HL-60 (cell line): ENCODE measurements around the gene CFAP97D2.
A peak's percentile ranks its signal among the peaks of the same experiment; 100 is the strongest.
"Not testable (repeated sequence)": the region's sequence is repeated elsewhere in the genome, so short reads cannot be mapped to it uniquely, and the experiment has no call there.

Source experiments
- DNase-seq, 2 experiments: peaks; one replicate each; pipeline ENCODE4 v3.0.0-alpha.2; 2010 to 2020; ENCODE audit warnings: low read depth in 1 of 2, low spot score in 1 of 2
- H3K27ac ChIP-seq: fragments of 250-450 bp; sonication (Bioruptor Pico); replicated peaks from 2 replicates; pipeline ENCODE4 v1.5.1; 2020; ENCODE audit warnings: mild to moderate bottlenecking, moderate library complexity
- H3K27me3 ChIP-seq: fragments of 250-450 bp; sonication (Bioruptor Pico); 2 replicates; pipeline ENCODE4 v1.5.1; 2021; ENCODE audit warnings: mild to moderate bottlenecking, moderate library complexity; ENCODE audit not compliant: insufficient read depth, poor library complexity, severe bottlenecking
- H3K4me3 ChIP-seq: replicated peaks from 2 replicates; pipeline ENCODE4 v1.5.1; 2011; ENCODE audit warnings: mild to moderate bottlenecking, control low read depth, low read length; ENCODE audit not compliant: insufficient read depth
- GABPA ChIP-seq: IDR thresholded peaks from 2 replicates; pipeline ENCODE4 v1.6.1; 2012; ENCODE audit warnings: low read depth
- POLR2AphosphoS5 ChIP-seq: IDR thresholded peaks from 2 replicates; pipeline ENCODE4 v1.6.1; 2012; ENCODE audit warnings: low read depth
- REST ChIP-seq: IDR thresholded peaks from 2 replicates; pipeline ENCODE4 v1.6.1; 2012; ENCODE audit warnings: low read depth; ENCODE audit not compliant: insufficient replicate concordance
- SPI1 ChIP-seq: IDR thresholded peaks from 2 replicates; pipeline ENCODE4 v1.6.1; 2012; ENCODE audit warnings: low read depth, mild to moderate bottlenecking, borderline replicate concordance
- TF ChIP-seq, protein P1 (sequence below): IDR thresholded peaks from one replicate; pipeline ENCODE4 v1.5.1; 2011; ENCODE audit warnings: low read length, control low read depth, inconsistent platforms; ENCODE audit not compliant: insufficient read depth

Gene CFAP97D2

GRCh38 chr13:114157869-114158495, 21.1 kb upstream of the CFAP97D2 start:
- no peak for DNase-seq
- Histone ChIP-seq H3K27me3 (no peaks in the 10 kb centered on the region), H3K4me3 (no peak overlapping the region), H3K27ac (no peak overlapping the region)
- TF ChIP-seq, protein P1, sequence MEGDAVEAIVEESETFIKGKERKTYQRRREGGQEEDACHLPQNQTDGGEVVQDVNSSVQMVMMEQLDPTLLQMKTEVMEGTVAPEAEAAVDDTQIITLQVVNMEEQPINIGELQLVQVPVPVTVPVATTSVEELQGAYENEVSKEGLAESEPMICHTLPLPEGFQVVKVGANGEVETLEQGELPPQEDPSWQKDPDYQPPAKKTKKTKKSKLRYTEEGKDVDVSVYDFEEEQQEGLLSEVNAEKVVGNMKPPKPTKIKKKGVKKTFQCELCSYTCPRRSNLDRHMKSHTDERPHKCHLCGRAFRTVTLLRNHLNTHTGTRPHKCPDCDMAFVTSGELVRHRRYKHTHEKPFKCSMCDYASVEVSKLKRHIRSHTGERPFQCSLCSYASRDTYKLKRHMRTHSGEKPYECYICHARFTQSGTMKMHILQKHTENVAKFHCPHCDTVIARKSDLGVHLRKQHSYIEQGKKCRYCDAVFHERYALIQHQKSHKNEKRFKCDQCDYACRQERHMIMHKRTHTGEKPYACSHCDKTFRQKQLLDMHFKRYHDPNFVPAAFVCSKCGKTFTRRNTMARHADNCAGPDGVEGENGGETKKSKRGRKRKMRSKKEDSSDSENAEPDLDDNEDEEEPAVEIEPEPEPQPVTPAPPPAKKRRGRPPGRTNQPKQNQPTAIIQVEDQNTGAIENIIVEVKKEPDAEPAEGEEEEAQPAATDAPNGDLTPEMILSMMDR, result no peak
- TF ChIP-seq REST (no peak), POLR2AphosphoS5 (no peak), GABPA (no peak), SPI1 (no peak)

GRCh38 chr13:114158869-114159666, 20.0 kb upstream of the CFAP97D2 start:
- not testable (repeated sequence) for DNase-seq, H3K4me3 ChIP-seq, H3K27ac ChIP-seq, H3K27me3 ChIP-seq

DNA sequence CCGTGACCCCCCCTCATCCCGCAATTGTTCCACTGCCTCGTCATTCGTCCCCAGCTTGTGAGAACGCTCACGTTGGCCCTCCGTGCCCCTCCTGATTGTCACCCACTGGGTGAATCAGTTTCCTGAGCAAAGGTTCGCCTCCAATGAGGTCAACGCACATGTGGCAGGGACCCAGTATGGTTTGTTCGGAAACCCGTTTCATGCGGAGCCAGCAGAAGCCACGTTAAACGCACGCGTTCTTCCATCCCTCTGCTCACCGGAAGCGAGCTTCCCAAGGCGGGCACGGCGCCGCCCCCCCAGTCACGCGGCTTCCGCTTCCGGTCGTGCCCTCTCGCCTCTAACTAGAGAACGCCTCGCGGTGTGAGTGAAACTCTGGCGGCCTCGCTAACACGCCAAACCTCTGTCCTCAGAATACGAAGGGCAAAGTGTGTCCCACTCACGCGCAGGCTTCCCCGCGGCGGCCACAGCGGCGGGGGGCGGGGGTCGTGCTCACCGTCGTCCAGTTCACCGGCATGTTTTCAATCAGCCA, 18.0 kb upstream of the CFAP97D2 start:
- DNase-seq, result no peak
- no peak for TF ChIP-seq POLR2AphosphoS5
- no peak for TF ChIP-seq GABPA
- TF ChIP-seq, protein P1, result no peak
- Histone ChIP-seq H3K27ac (peak overlapping the region; percentile 49), H3K27me3 (no peaks in the 10 kb centered on the region), H3K4me3 (no peak overlapping the region)

DNA sequence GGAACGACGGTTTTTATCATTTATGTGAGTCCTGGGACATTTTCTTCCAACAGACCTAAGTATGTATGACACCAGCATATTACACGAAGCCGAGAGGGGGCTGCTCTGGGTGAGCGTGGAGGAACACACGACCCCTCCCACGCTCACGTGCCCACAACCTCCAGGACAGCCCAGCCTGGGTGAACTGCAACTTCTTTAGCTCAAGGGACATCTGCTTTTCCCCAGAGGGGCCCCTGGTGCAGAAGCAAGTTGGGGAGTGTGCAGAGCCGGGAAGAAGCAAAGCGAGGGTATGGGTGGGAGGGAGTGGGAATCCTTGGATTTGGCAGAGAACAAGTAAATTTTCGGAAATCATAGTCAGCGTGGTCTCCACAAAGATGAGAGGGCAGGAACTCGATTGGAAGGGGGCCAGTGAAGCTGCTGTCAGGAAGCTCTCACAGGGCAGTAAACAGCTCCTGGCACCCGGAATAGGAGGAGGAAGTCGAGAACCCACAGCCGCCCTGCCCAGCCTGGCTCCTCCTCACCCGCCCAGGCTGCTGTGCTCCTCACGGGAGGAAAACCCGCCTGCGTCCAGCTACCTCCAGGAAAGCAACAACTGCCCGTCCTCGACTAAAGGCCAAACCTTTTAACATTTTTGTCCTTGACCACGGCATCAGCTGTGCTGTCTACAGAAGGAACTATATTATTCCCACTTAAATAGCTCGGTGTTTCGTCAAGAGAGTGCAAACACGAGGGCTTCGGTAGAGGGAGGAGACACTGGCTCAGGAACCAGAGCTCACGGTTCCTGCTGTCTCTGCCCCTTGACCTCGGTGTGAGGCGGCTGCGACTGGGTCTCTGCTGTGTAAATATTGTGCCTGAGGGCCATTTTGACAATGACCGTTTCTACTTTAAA, 17.2 kb upstream of the CFAP97D2 start:
- peak overlapping the region; percentile 49 for H3K27ac ChIP-seq
- H3K4me3 ChIP-seq, result no peak overlapping the region; the same call in 1 of the 2 replicates
- peak; percentile 17 to 85 for DNase-seq
- TF ChIP-seq SPI1 (peak; percentile 72; the same call in 1 of the 2 replicates), POLR2AphosphoS5 (peak; percentile 64; the same call in 1 of the 2 replicates), GABPA (no peak)
- no peaks in the 10 kb centered on the region for H3K27me3 ChIP-seq

DNA sequence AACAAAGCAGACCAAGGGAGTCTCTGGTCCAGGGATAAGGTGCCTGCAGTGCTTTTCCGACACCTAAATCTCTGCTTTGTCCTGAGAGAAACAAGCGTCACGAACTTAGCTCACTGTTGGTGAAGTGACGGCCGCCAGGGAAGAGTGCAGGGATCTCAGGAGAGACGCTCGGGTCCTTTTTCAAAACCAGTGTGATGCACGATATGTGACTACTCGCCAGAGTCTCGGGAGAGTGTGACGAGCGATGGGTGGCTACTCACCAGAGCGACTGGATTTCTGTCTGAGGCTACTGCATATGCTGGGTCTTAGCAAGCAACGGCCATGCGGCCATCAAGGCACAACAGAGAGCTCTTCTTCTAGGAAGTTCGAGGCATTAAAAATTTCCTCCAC, 16.5 kb upstream of the CFAP97D2 start:
- H3K27ac ChIP-seq, result peak overlapping the region; percentile 49
- H3K27me3 ChIP-seq, result no peaks in the 10 kb centered on the region
- H3K4me3 ChIP-seq, result no peak overlapping the region
- TF ChIP-seq REST (no peak), GABPA (no peak), POLR2AphosphoS5 (no peak), SPI1 (no peak)
- TF ChIP-seq, protein P1, result no peak
- no peak for DNase-seq
